ENCODE measurements around the gene HTRA1.

Gene HTRA1

GRCh38 chr10:122524811-122525210, 63.5 kb downstream of the HTRA1 start:
- no peak for DNase-seq

GRCh38 chr10:122525788-122526187, 64.4 kb downstream of the HTRA1 start:
- DNase-seq, result no peak

- DNase-seq, result no peak
Observed at GRCh38 chr10:122526892-122527291, 65.5 kb downstream of the HTRA1 start.

- DNase-seq, result no peak
Observed at GRCh38 chr10:122530177-122530576, 68.8 kb downstream of the HTRA1 start.

GRCh38 chr10:122531261-122531660, 69.9 kb downstream of the HTRA1 start:
- no peak for DNase-seq

GRCh38 chr10:122531939-122532338, 70.6 kb downstream of the HTRA1 start:
- DNase-seq, result no peak

GRCh38 chr10:122532601-122533296, 71.4 kb downstream of the HTRA1 start:
- DNase-seq, result no peak

GRCh38 chr10:122537545-122537944, 76.2 kb downstream of the HTRA1 start:
- DNase-seq, result no peak

- no peak for DNase-seq
Observed at GRCh38 chr10:122541541-122542002, 80.2 kb downstream of the HTRA1 start.

GRCh38 chr10:122543676-122544445, 82.5 kb downstream of the HTRA1 start:
- DNase-seq, result no peak

- no peak for DNase-seq
Observed at GRCh38 chr10:122544493-122544892, 83.1 kb downstream of the HTRA1 start.

GRCh38 chr10:122546242-122546641, 84.9 kb downstream of the HTRA1 start:
- no peak for DNase-seq

GRCh38 chr10:122548407-122549085, 87.2 kb downstream of the HTRA1 start:
- no peak for DNase-seq

GRCh38 chr10:122549636-122550035, 88.3 kb downstream of the HTRA1 start:
- no peak for DNase-seq

GRCh38 chr10:122550427-122550826, 89.1 kb downstream of the HTRA1 start:
- DNase-seq, result no peak

GRCh38 chr10:122550983-122551382, 89.6 kb downstream of the HTRA1 start:
- DNase-seq, result no peak

- DNase-seq, result no peak
Observed at GRCh38 chr10:122551450-122551849, 90.1 kb downstream of the HTRA1 start.

- no peak for DNase-seq
Observed at GRCh38 chr10:122553341-122553740, 92.0 kb downstream of the HTRA1 start.

- no peak for DNase-seq
Observed at GRCh38 chr10:122554131-122555036, 93.0 kb downstream of the HTRA1 start.

GRCh38 chr10:122555442-122555841, 94.1 kb downstream of the HTRA1 start:
- DNase-seq, result no peak

GRCh38 chr10:122557516-122557915, 96.2 kb downstream of the HTRA1 start:
- no peak for DNase-seq

- DNase-seq, result no peak
Observed at GRCh38 chr10:122558452-122558851, 97.1 kb downstream of the HTRA1 start.

GRCh38 chr10:122559228-122559627, 97.9 kb downstream of the HTRA1 start:
- DNase-seq, result no peak
